T-helper 1 cell treated with Interleukin-12 subunit alpha and Interleukin-12 subunit beta and Interleukin-4 antibody, amounts not matched to agents 30 ng/mL and 1 ng/mL, for 36 hours (primary cell): ENCODE measurements around the gene CD46. TPM values are rescaled to one million over a fixed set of nuclear protein-coding genes. Genes with fewer than 3 reads are reported as not detected.

Source experiments
- intact Hi-C: fragments of 100-400 bp; cut with micrococcal nuclease; formaldehyde crosslinking; loops from one replicate; pipeline ENCODE4 v1.15.1; 2024
- total RNA-seq: library from RNA; stranded (reverse); gene quantifications from 2 replicates; pipeline ENCODE4 v1.2.3, GENCODE V29; 2022

CD46 gene
- total RNA-seq, 1 donor from 2014 or later, result 114 TPM

DNA sequence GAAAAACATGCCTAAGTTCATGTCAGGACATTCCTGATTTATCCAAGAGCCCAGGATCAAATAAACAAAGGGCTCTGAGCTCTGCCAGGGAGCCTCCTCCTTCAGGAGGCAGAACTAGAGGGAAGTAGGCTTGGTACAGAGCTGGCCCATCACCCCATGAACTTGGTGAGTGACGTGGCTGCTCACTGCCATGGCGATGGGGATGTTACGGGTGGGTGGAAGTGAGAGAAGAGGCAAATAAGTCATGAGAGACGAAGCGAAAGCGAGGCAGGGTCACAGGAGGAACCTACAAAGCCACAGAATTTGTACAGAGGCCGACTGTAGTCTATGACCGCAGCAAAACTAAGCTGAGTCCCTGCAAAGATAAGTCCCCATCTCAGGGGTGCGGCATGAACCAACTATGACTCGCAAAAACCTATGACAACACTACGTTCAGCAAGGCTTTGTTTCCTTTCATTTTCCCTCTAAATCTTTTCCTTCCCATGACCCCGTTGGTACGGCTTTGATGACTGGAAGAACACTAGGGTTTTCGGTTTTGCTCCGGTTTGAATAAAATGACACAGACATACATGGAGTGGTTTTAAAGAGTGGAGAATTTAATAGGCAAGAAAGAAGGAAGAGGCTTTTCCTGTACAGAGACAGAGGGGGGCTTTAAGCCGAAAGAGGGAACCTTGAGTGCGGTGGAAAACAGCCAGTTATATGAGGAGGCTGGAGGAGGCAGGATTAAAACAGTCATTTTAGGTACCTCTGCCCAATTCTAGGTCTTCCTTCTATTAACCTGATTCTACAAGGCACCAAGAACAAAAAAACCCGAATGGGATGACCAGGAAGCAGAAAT, 74.1 kb downstream of the CD46 start:
- intact Hi-C loops, result loop anchor here (1.0 to 10.0 kb wide), 8 partner anchors 29 to 1141 kb away; partner anchors contain the start of genes CD55, MAPKAPK2, PFKFB2 and YOD1

DNA sequence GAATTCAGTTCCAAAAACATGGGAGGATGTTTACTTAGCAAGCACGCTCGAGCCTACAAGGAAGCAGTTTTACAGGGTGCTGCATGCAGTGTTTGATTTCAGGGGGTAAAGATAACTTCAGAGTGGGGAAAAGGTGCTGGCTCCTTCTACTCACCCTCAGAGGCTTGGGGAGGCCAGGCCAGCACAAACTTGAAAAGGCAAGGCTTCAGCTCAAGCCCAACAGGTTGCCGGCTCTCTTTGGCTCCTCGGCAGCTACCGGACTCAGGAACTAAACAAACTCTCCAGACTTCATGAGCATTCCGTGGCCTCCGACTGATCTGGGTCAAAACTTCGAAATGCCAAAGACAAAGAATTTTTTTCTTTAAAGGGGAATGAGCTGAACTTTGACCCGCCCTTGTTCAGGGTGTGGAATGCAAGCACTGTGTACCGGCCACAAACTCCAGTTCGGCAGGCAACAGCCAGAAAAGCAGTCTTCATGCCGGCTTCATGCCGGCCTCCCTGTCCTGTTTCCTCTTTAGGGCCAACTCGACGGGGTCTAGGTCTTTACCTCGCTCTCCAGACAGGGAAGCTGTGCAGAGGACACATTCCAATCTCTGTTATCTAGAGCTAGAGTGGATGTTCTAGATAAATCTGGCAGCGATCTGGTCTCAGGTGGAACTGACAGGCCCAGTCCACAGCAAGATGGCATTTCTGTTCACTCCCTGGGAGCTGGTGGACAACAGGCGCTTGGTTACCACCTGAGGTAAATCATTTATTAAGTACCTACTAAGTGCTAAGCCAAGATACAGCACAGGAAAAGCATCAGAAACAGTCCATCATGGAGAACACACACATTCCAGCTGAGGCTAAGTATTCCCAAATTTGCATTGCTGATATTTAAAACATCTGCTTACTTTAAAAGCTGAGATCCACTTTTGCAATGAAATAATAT, 75.0 kb downstream of the CD46 start:
- intact Hi-C loops, result loop anchor here (1.0 to 10.0 kb wide), 6 partner anchors 34 to 1142 kb away; partner anchors contain the start of genes MAPKAPK2, PFKFB2 and YOD1

DNA sequence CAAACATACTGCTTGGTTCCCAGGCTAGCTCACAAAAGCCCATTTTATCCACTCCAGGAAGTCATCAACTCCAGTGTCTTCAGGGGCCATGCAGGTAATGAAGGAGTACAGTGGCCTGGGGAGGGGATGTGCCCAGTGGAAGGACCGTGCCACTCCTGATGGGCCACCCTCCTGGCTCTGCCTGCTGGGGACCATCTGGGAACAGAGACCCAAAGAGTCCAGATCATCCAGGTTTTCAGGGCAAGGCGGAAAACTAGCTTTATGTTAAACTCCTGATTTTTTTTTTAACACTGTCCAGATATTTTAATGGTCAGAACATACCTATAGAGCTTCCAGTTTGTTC, 75.6 kb downstream of the CD46 start:
- intact Hi-C loops, result loop anchor here (5.0 to 10.0 kb wide), 2 partner anchors 775 to 1143 kb away; partner anchors contain the start of genes MAPKAPK2, PFKFB2 and YOD1

DNA sequence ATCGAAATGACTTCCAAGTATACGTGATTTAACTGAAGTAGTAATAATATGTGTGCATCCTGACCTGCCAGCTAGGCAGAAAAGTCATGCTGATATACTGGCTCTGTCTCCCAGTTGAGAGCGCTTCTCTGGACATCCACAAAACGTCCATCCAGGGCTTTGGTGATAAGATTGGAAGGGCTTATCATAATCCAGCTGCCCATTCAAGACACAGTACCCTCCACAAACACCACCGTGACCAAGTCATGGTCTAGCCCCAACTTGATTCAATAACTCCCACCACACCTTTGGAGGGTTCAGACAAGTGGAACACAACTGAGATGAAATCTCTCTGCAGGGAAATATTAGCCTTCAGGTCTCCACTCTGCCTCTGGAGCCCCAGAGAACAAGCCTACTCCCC, 76.2 kb downstream of the CD46 start:
- intact Hi-C loops, result loop anchor here (1.0 to 10.0 kb wide), 4 partner anchors 20 to 1143 kb away; partner anchors contain the start of genes MAPKAPK2, PFKFB2 and YOD1

DNA sequence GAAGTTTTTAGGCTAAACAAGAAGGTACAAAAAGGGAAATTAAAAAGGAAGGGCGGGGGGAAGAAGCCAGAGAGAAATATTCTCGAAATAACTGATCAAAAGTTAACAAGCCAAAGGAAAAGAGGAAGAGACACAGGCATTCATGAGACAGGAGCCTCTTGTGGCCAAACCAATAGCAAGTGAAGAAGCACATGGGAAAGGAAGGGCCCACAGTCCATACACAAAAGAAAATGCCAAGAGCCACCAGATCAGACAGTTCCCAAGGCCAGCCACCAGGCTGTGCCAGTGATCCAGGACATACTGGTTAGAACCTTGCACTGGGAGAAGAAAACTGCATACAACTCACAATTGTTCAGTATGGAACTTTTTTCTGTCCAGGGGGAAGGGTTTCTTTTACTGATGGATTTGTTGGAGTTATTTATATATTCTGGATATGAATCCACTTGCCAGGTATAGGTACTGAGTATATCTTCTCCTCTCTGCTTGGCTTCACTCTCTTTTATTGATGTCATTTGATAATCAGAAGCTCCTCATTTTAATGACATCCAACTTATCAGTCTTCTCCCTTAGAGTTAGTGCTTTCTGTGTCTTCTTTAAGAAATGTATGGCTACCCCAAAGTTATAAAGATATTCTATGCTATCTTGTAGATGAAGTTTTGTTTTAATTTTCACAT, 76.8 kb downstream of the CD46 start:
- intact Hi-C loops, result loop anchor here (1.0 to 10.0 kb wide), 4 partner anchors 20 to 1144 kb away; partner anchors contain the start of genes MAPKAPK2, PFKFB2 and YOD1

DNA sequence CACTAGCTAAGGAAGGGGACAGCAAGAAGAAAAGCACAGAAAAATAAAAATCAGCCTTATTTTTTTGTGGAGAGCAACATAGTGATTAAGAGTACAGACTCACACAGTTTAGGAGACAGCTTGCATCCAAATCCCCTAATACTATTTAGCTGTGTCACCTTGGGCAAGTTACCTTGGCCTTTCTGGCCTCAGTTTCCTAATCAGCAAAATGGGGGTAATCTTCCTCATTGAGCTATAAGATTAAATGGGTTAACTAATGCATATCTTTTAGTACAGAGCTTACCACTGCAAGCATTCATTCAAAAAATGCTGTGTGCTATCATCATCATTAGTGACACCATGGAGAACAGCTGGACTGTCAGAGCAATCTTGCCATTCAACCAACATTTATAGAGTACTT, 77.7 kb downstream of the CD46 start:
- intact Hi-C loops, result loop anchor here (5.0 to 10.0 kb wide), 2 partner anchors 777 to 1145 kb away; partner anchors contain the start of genes MAPKAPK2, PFKFB2 and YOD1

DNA sequence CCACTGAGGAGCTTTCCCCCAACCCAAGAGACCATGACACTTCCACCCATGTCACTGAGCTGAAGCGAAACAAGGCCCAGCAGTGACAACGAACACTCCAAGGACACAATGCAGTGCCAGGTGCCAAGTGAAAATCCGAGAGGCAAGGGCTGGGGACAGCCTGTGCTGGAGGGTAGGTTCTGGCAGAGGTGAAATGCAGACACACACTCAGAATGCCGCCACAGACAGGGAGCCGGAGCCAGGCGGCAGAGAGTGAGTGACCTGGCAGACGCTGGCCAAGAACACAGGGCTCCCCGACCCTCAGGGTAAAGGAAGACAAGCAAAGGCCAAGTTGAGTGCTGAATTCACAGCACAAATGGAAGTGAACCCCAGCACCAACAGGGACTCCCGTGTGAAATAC, 78.9 kb downstream of the CD46 start:
- intact Hi-C loops, result no loop called here

DNA sequence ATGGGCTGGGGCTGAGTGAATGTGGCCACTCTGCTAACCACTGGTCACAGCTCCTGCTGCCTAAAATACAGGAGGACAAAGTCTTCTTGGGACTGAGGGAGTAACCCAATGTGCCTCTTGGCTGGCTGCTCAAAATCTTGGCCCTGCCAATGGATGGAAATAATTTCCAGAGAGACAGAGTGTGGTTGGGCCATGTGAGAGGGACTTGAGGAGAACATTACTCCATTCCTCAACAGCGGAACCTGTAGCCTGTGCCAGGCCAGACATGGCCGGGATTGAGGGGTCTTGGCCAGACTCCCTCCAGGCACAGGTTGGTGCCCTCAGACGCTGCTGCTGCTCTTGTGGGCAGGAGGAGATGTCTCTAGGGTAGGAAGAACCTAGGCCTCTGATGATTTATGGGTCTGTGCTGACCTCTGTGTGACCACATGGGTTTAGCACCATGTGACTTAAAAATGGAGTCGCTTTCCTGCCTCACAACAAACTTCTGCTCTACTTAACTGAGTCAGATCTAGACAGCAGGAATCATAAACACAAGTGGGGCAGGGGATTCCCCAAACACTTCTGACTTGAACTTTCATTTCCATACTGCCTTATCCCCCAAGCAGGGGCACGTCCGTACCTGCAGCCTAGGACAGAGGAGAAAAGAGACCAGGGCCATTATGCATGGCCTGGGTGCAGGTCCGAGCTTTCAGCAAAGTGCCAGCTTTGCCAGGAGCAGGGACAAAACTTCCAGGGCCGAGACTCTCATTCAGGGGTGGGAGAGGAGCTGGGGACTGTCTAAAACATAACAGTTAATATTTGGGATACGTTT, 79.9 kb downstream of the CD46 start:
- intact Hi-C loops, result loop anchor here (1.0 kb wide), 2 partner anchors 7 to 37 kb away; no protein-coding TSS in a partner anchor

DNA sequence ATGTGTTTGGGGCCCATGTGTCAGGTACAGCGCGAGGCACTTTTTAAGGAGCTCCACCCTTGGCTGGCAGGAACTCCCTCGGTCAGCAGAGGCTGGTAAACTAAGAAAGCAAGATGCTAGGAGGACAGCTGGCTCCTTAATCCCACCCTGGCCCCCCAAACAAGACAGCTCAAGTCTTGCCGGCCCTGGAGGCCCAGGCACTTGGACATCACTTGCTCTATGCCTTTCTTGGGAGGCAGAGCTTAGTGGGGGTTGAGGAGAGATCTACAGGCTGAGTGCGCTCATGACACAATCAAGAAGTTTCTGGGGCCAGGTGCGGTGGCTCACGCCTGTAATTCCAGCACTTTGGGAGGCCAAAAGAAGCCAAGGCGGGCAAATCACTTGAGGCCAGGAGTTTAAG, 80.9 kb downstream of the CD46 start:
- intact Hi-C loops, result loop anchor here (1.0 kb wide), 2 partner anchors 8 to 36 kb away; no protein-coding TSS in a partner anchor

DNA sequence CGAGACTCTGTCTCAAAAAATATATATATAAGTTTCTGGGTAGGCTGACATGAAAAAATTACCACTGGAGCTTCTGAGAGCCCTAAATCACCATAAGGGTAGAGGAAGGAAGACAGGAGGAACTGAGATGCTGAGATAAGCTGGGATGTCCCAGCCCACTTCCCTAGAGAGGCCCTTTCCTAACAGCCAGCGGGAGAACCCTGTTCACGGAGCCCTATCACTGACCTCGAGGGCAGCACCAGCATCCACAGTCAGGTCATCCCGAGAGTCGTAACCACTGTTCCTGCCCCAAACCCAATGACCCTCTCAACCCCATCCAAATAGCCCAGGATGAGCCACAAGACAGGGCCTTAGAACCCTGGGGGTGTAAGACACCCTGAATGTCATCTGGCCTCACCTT, 81.5 kb downstream of the CD46 start:
- intact Hi-C loops, result no loop called here

DNA sequence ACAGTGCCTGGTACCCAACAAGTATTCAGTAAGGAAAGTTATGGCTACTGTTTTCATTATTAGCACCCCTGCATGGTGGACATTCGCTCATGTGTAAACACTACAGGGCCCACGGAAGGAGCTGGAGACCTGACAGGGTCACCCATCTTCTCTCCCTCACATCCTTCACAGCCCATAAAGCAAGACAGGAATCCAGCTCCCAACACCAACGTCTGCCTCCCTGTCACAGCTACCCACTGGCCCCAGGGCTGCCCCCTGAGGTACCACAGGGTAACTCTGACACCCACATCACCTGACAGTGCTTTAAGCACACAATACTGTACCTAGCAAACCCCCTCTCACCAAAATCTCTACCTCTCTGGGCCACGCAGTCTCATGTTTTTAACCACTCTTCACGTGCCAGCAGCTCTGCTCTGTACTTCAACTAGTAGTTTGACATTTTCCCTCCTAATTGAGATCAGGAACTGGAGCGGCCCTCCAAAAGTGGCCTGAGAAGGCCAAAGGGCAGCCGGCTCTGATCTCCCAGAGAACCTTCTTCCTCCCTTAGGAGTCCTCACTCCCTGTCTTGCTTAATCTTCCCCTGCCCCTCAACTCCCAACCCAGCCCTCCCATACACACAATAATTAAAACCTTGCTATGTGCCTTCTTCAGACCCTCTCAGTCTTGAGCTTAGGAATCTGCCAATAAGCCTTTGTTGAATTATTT, 82.3 kb downstream of the CD46 start:
- intact Hi-C loops, result no loop called here

DNA sequence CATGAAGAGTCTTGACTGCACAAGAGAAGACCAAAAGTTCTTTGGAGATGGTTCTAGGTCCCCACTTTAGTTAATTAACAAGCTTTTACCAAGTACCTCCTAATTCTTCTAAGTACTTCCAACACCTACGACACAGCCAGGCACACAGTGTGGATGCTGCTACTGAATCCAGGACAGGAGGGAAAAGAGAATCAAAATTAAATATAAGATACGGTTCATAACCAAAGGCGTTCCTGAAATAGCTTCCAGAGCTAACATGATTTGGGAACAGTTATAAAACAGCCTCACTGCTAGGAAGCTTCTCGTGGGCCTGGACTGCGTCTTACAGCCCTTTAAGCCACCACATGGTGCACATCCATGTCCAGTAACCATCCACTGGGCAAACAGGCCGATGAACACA, 84.1 kb downstream of the CD46 start:
- intact Hi-C loops, result no loop called here

DNA sequence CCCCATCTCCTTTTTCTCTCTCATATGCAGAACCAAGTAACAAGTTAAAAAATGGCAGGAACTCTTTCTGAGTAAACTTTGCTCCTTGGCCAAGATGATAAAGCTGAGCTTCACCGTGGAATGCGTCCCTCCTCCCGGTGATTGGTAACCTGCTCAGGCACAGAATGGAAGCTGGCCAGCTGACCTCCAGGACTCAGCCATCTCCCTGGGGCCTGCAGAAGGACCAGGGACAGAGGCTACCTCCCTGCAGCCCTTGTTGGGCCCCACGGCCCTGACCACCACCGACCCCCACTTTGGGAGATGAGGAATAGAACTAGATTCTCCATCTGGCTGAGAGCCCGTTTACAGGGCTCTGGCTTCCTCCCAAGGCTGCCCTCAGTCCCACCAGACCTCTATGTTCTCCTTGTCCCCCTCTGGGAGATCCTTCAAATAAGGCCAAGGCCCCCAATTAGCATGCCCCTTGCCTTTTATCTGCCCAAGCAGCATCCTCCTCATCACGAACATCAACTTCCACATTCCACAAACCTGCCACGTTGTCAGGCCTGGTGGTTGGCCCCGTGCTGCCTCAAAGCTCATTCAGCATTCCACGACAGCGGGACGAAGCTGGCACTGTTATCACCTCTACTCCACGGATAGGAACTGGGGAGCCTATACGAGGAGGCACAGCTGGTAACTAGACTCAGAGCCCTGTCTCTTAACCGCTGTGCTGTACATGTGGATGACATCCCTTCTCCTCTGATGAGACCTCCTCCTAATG, 84.9 kb downstream of the CD46 start:
- intact Hi-C loops, result no loop called here

DNA sequence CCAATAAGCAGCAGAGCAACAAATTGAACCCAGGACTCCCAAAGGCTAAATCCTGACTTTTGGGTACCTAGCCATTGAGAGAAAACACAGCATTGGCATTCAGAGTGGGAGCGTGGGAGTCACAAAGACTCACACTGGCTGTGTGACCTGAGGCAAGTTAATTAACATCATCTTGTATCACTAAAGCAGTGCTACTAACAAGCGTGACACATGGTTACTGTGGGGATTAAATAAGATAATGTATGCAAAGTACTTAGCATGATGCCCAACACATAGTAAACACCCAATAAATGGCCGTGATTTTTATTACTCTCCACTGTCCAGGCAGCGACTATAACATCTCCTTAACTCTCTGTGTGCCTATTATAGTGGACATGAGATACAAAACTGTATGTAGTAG, 85.8 kb downstream of the CD46 start:
- intact Hi-C loops, result no loop called here

DNA sequence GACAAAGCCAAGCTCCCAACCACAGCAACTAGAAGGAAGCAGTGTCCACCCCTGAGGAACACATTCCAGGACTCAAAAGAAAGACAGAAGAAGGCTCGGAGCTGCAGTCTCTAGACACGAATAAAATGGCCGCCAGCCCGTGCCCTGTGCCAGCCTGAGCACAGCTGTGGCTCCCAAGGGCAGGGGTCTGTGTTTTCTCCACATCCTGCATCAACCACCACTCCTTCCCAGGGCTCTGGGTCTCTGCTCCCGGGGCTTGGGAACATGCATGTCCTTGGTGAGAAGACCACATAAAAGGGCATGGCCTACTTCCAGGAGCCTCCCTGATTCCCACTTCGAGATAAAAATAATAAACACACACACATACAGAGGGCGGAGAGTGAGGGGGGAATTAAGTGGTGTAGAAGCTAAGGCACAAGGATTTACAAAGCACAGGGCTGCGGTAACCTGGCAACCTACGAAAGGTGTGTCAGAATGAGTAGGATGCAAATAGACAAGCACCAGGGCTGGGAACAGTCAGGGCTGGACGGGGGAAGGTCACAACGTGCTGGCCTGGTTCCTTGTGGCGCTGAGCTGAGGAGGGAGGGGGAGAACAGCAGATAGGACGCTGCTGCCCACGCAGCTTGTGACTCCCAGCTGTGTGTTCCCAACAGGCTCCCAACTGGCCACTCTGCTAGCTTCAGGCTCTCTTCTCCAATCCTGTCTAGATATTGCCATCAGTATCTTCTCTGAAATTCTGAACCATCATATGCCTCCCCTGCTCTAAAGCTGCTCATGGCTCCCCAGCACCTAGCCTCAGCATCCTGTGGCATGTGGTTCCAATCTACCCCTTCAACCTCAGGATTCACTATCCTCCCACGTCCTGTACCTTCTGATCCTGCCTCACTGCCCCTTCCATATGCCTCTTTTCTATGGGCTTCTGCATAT, 86.6 kb downstream of the CD46 start:
- intact Hi-C loops, result no loop called here

DNA sequence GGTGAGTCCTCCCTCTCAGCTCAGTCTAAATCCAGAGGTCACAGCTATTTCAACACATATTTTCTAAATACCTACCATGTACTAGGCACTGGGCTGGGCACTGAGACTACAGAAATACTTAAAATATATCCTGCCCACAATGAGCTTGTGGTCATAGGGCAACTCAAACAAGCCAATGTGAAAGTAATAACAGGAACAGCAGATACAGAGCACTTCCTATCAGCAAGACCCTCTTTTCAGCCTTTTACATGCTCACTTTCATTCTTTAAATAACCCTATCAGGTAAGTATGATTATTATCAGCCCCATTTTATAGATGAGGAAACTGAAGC, 87.2 kb downstream of the CD46 start:
- intact Hi-C loops, result no loop called here

DNA sequence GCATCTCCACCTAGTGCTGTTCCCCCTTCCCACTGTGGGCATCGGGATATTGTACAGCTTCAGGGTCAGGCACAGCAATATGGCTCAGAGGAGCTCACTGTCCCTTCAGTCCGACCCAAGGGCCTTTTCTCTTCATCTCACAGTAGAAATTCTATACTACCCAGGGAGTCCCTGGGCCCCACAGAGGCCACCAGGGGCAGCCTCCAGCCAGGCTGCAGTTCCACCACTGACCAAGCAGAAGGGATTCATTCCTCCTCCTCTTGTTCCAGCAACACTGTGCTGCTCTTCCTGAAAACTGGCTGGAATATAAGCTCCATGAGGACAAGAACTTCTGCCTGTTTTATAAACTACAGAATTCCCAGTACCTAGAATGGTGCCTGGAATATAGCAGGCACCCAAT, 88.5 kb downstream of the CD46 start:
- intact Hi-C loops, result loop anchor here (1.0 kb wide), 1 partner anchor 8 kb away; no protein-coding TSS in a partner anchor

DNA sequence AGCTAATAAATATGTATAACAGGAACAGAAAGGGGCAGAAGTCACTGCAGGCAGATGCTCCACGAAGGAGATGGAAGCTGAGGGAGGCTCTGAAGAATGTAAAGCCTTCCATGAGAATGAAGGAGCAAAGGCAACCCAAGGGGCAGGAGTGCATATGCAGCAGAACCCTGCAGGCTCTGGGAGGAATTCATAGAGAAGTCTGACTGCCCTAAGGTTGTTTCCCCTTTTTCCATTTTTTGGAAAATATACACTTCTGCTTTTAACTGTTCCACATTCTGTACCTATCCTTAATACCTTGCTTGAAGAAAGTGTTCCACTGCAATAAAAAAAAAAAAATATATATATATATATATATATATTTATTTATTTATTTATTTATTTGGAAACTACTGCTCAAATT, 89.4 kb downstream of the CD46 start:
- intact Hi-C loops, result no loop called here
